ENCODE measurements around the gene KCNIP1. TPM values are rescaled to one million over a fixed set of nuclear protein-coding genes. Genes with fewer than 3 reads are reported as not detected.

Gene KCNIP1
- total RNA-seq, 1 donor from 2014 or later = 0.45 TPM

- Histone ChIP-seq H3K4me3 (ENCODE audit: insufficient read depth, low read depth, low read length) (no peak overlapping the region), H3K4me1 (ENCODE audit: insufficient read depth, low read length) (no peaks in the 10 kb centered on the region), H3K9me3 (ENCODE audit: insufficient read depth, low read depth, low read length) (no peaks in the 10 kb centered on the region), H3K36me3 (ENCODE audit: insufficient read depth, low read length) (no peaks in the 10 kb centered on the region), H3K27me3 (ENCODE audit: insufficient read depth, low read length) (no peaks in the 10 kb centered on the region), H3K79me2 (ENCODE audit: insufficient read depth, low read length) (no peaks in the 10 kb centered on the region), H3K27ac (ENCODE audit: low read depth, low read length) (no peak overlapping the region), H3K9ac (ENCODE audit: low read length) (no peak overlapping the region), H2AFZ (ENCODE audit: low read depth, low read length) (no peak overlapping the region), H4K20me1 (ENCODE audit: insufficient read depth, low read length) (no peaks in the 10 kb centered on the region), H3K4me2 (ENCODE audit: low read length) (no peak overlapping the region)
- Mint-ChIP-seq H3K36me3 (ENCODE audit: low read depth, unreplicated experiment) (peaks cover 2% of the 10 kb centered on the region), H3K4me1 (ENCODE audit: low read depth, unreplicated experiment) (no peaks in the 10 kb centered on the region), H3K27ac (ENCODE audit: unreplicated experiment) (no peak overlapping the region), H3K4me3 (ENCODE audit: unreplicated experiment) (no peak overlapping the region), H3K9me3 (ENCODE audit: unreplicated experiment) (no peaks in the 10 kb centered on the region), H3K27me3 (ENCODE audit: low read depth, unreplicated experiment) (peaks cover 37% of the 10 kb centered on the region)
- DNase-seq (ENCODE audit: low read depth) (no peak), FAIRE-seq (no peak)
- no peak for TF ChIP-seq EZH2 (IDR thresholded peaks at IDR 0.05; ENCODE audit: insufficient read depth, low read length)
- no peak for TF ChIP-seq CTCF (IDR thresholded peaks at IDR 0.05; ENCODE audit: insufficient read depth, low read depth, low read length)
Observed at GRCh38 chr5:170773024-170773985, 269.5 kb downstream of the KCNIP1 start.

GRCh38 chr5:170774831-170775230, 271.0 kb downstream of the KCNIP1 start:
- Histone ChIP-seq H3K4me2 (ENCODE audit: low read length) (no peak overlapping the region), H3K4me1 (ENCODE audit: insufficient read depth, low read length) (no peaks in the 10 kb centered on the region), H3K9me3 (ENCODE audit: insufficient read depth, low read depth, low read length) (no peaks in the 10 kb centered on the region), H3K79me2 (ENCODE audit: insufficient read depth, low read length) (no peaks in the 10 kb centered on the region), H3K27ac (ENCODE audit: low read depth, low read length) (no peak overlapping the region), H3K9ac (ENCODE audit: low read length) (no peak overlapping the region), H3K27me3 (ENCODE audit: insufficient read depth, low read length) (no peaks in the 10 kb centered on the region), H3K4me3 (ENCODE audit: insufficient read depth, low read depth, low read length) (no peak overlapping the region), H4K20me1 (ENCODE audit: insufficient read depth, low read length) (no peaks in the 10 kb centered on the region), H3K36me3 (ENCODE audit: insufficient read depth, low read length) (no peaks in the 10 kb centered on the region), H2AFZ (ENCODE audit: low read depth, low read length) (no peak overlapping the region)
- peaks cover 38% of the 10 kb centered on the region for H3K27me3 Mint-ChIP-seq (ENCODE audit: low read depth, unreplicated experiment)
- DNase-seq (ENCODE audit: low read depth) (no peak), FAIRE-seq (no peak)
- H3K4me3 Mint-ChIP-seq (ENCODE audit: unreplicated experiment) = no peak overlapping the region
- H3K27ac Mint-ChIP-seq (ENCODE audit: unreplicated experiment) = no peak overlapping the region
- TF ChIP-seq CTCF (IDR thresholded peaks at IDR 0.05; ENCODE audit: insufficient read depth, low read depth, low read length) = no peak
- no peak for TF ChIP-seq EZH2 (IDR thresholded peaks at IDR 0.05; ENCODE audit: insufficient read depth, low read length)
- H3K36me3 Mint-ChIP-seq (ENCODE audit: low read depth, unreplicated experiment) = peaks cover 2% of the 10 kb centered on the region
- no peaks in the 10 kb centered on the region for H3K9me3 Mint-ChIP-seq (ENCODE audit: unreplicated experiment)
- no peaks in the 10 kb centered on the region for H3K4me1 Mint-ChIP-seq (ENCODE audit: low read depth, unreplicated experiment)

GRCh38 chr5:170781946-170782345, 278.1 kb downstream of the KCNIP1 start:
- H3K27me3 Mint-ChIP-seq (ENCODE audit: low read depth, unreplicated experiment) = peaks cover 41% of the 10 kb centered on the region
- no peak overlapping the region for H3K27ac Mint-ChIP-seq (ENCODE audit: unreplicated experiment)

More at GRCh38 chr5:170781946-170782345, 278.1 kb downstream of the KCNIP1 start:
- DNase-seq (ENCODE audit: low read depth) (no peak), FAIRE-seq (no peak)
- Mint-ChIP-seq H3K4me1 (ENCODE audit: low read depth, unreplicated experiment) (no peaks in the 10 kb centered on the region), H3K36me3 (ENCODE audit: low read depth, unreplicated experiment) (no peaks in the 10 kb centered on the region), H3K9me3 (ENCODE audit: unreplicated experiment) (no peaks in the 10 kb centered on the region), H3K4me3 (ENCODE audit: unreplicated experiment) (no peak overlapping the region)
- H3K4me1 ChIP-seq (ENCODE audit: insufficient read depth, low read length) = no peaks in the 10 kb centered on the region
- no peaks in the 10 kb centered on the region for H3K9me3 ChIP-seq (ENCODE audit: insufficient read depth, low read depth, low read length)
- H3K9ac ChIP-seq (ENCODE audit: low read length) = no peak overlapping the region
- H3K79me2 ChIP-seq (ENCODE audit: insufficient read depth, low read length) = no peaks in the 10 kb centered on the region
- H4K20me1 ChIP-seq (ENCODE audit: insufficient read depth, low read length) = no peaks in the 10 kb centered on the region
- no peak for TF ChIP-seq CTCF (IDR thresholded peaks at IDR 0.05; ENCODE audit: insufficient read depth, low read depth, low read length)
- no peak for TF ChIP-seq EZH2 (IDR thresholded peaks at IDR 0.05; ENCODE audit: insufficient read depth, low read length)
- H3K4me2 ChIP-seq (ENCODE audit: low read length) = no peak overlapping the region
- no peak overlapping the region for H3K4me3 ChIP-seq (ENCODE audit: insufficient read depth, low read depth, low read length)
- no peak overlapping the region for H3K27ac ChIP-seq (ENCODE audit: low read depth, low read length)
- H3K27me3 ChIP-seq (ENCODE audit: insufficient read depth, low read length) = no peaks in the 10 kb centered on the region
- no peak overlapping the region for H2AFZ ChIP-seq (ENCODE audit: low read depth, low read length)
- no peaks in the 10 kb centered on the region for H3K36me3 ChIP-seq (ENCODE audit: insufficient read depth, low read length)
